HEK293 (cell line): ENCODE results near the gene AGGF1.

Experiments
- CTCF ChIA-PET: fragments of 350-600 bp; formaldehyde crosslinking; extraction: SDS; loops from one replicate; lab custom pipeline; 2021; ENCODE audit warnings: antibody characterized with exemption; lab: Yijun Ruan, JAX
- POLR2A ChIA-PET: fragments of 300-600 bp; formaldehyde crosslinking; extraction: SDS; loops from one replicate; lab custom pipeline; 2020; ENCODE audit warnings: antibody characterized with exemption, inconsistent platforms; lab: Yijun Ruan, JAX
- H3K27ac ChIP-seq: fragments of 200-500 bp; sonication (Bioruptor generic); 2 replicates; pipeline ENCODE4 v1.5.1; 2014; ENCODE audit warnings: low read depth, low read length, control low read depth, inconsistent platforms; ENCODE audit errors: extremely low read depth
- H3K36me3 ChIP-seq, 2 experiments: fragments of 200-500 bp in 1 of 2; sonication (Bioruptor generic) in 1 of 2; 1 replicate in 1 of 2; 2 replicates in 1 of 2; pipeline ENCODE4 v1.5.1; 2014 to 2017; ENCODE audit warnings: inconsistent platforms in 2 of 2, low read length in 2 of 2; ENCODE audit not compliant: control insufficient read depth in 2 of 2, insufficient read depth in 1 of 2
- H3K4me1 ChIP-seq: fragments of 200-500 bp; sonication (Bioruptor generic); 2 replicates; pipeline ENCODE4 v1.5.1; 2014; ENCODE audit warnings: mild to moderate bottlenecking, low read length, inconsistent platforms; ENCODE audit not compliant: control insufficient read depth, insufficient read depth
- H3K4me3 ChIP-seq: 2 replicates; pipeline ENCODE4 v1.5.1; 2011; ENCODE audit warnings: low read depth, mild to moderate bottlenecking, control low read depth, low read length, moderate library complexity
- H3K9me3 ChIP-seq: fragments of 200-500 bp; sonication (Bioruptor generic); 2 replicates; pipeline ENCODE4 v1.5.1; 2014; ENCODE audit warnings: low read depth, low read length, inconsistent platforms; ENCODE audit not compliant: control insufficient read depth, insufficient read depth
- GLIS1 ChIP-seq: fragments of 450-650 bp; formaldehyde crosslinking; IDR thresholded peaks from 2 replicates; pipeline ENCODE4 v1.5.1; 2016; ENCODE audit warnings: missing biosample characterization, missing genetic modification characterization
- PRDM2 ChIP-seq: fragments of 450-650 bp; formaldehyde crosslinking; IDR thresholded peaks from 2 replicates; pipeline ENCODE4 v1.5.1; 2016; ENCODE audit warnings: missing biosample characterization, missing genetic modification characterization, borderline replicate concordance
- SCRT1 ChIP-seq: fragments of 450-650 bp; formaldehyde crosslinking; IDR thresholded peaks from 2 replicates; pipeline ENCODE4 v1.5.1; 2016; ENCODE audit warnings: missing biosample characterization, missing genetic modification characterization, borderline replicate concordance
- ZFP41 ChIP-seq: fragments of 450-650 bp; formaldehyde crosslinking; IDR thresholded peaks from 2 replicates; pipeline ENCODE4 v1.5.1; 2016; ENCODE audit warnings: missing biosample characterization, missing genetic modification characterization, borderline replicate concordance
- ZNF132 ChIP-seq: fragments of 450-650 bp; formaldehyde crosslinking; IDR thresholded peaks from 2 replicates; pipeline ENCODE4 v1.5.1; 2017; ENCODE audit warnings: missing biosample characterization, missing genetic modification characterization, borderline replicate concordance
- ZNF157 ChIP-seq: fragments of 450-650 bp; formaldehyde crosslinking; IDR thresholded peaks from 2 replicates; pipeline ENCODE4 v1.5.1; 2016; ENCODE audit warnings: missing biosample characterization, missing genetic modification characterization
- ZNF223 ChIP-seq: fragments of 450-650 bp; formaldehyde crosslinking; IDR thresholded peaks from 2 replicates; pipeline ENCODE4 v1.5.1; 2016; ENCODE audit warnings: missing biosample characterization, missing genetic modification characterization
- ZNF239 ChIP-seq: fragments of 450-650 bp; formaldehyde crosslinking; IDR thresholded peaks from 2 replicates; pipeline ENCODE4 v1.5.1; 2016; ENCODE audit warnings: missing biosample characterization, missing genetic modification characterization
- ZNF248 ChIP-seq: fragments of 450-650 bp; formaldehyde crosslinking; IDR thresholded peaks from 2 replicates; pipeline ENCODE4 v1.5.1; 2017; ENCODE audit warnings: missing biosample characterization, missing genetic modification characterization
- ZNF341 ChIP-seq: fragments of 450-650 bp; formaldehyde crosslinking; IDR thresholded peaks from 2 replicates; pipeline ENCODE4; 2016; ENCODE audit warnings: low read depth, missing biosample characterization, missing genetic modification characterization
- ZNF488 ChIP-seq: fragments of 450-650 bp; formaldehyde crosslinking; IDR thresholded peaks from 2 replicates; pipeline ENCODE4 v1.5.1; 2016; ENCODE audit warnings: missing biosample characterization, missing genetic modification characterization
- ZNF560 ChIP-seq: fragments of 450-650 bp; formaldehyde crosslinking; IDR thresholded peaks from 2 replicates; pipeline ENCODE4 v1.5.1; 2017; ENCODE audit warnings: missing biosample characterization, missing genetic modification characterization, borderline replicate concordance
- ZNF610 ChIP-seq: fragments of 450-650 bp; formaldehyde crosslinking; IDR thresholded peaks from 2 replicates; pipeline ENCODE4 v1.5.1; 2016; ENCODE audit warnings: missing biosample characterization, missing genetic modification characterization, borderline replicate concordance
- ZNF707 ChIP-seq: fragments of 450-650 bp; formaldehyde crosslinking; IDR thresholded peaks from 2 replicates; pipeline ENCODE4 v1.5.1; 2016; ENCODE audit warnings: missing biosample characterization, missing genetic modification characterization

AGGF1 gene

GRCh38 chr5:77011498-77011897 lies 18.7 kb upstream of the AGGF1 start (continued):
- TF ChIP-seq PRDM2 (tag by site-specific recombination) (no peak), ZNF707 (tag by site-specific recombination) (no peak), ZFP41 (tag by site-specific recombination) (no peak), ZNF610 (tag by site-specific recombination) (no peak), ZNF132 (tag by site-specific recombination) (no peak)

- H3K36me3 ChIP-seq, result no peaks in the 10 kb centered on the region
- POLR2A ChIA-PET, result no interaction called here
- H3K4me3 ChIP-seq, result no peak overlapping the region
- no peak for TF ChIP-seq ZNF223 (tag by site-specific recombination)
- TF ChIP-seq ZNF341 (tag by site-specific recombination), result no peak
- no peak for TF ChIP-seq PRDM2 (tag by site-specific recombination)
- TF ChIP-seq ZNF560 (tag by site-specific recombination), result no peak
- TF ChIP-seq ZNF488 (tag by site-specific recombination), result no peak
- no peak for TF ChIP-seq GLIS1 (tag by site-specific recombination)
- TF ChIP-seq SCRT1 (tag by site-specific recombination), result no peak
- no peak for TF ChIP-seq ZNF157 (tag by site-specific recombination)
- TF ChIP-seq ZNF239 (tag by site-specific recombination), result no peak
- no peak for TF ChIP-seq ZNF248 (tag by site-specific recombination)
- H3K9me3 ChIP-seq, result no peaks in the 10 kb centered on the region
- H3K4me1 ChIP-seq, result no peaks in the 10 kb centered on the region
- CTCF ChIA-PET, result interaction anchor here (1.0 to 1.3 kb wide), 3 partner anchors 142 to 145 kb away, joined by 3 to 4 read pairs (median 4); no protein-coding TSS in a partner anchor
- no peak overlapping the region for H3K27ac ChIP-seq
Measured at GRCh38 chr5:77012601-77013000, 17.6 kb upstream of the AGGF1 start.
